ENCODE data around the gene BIRC3. TPM values are rescaled to one million over a fixed set of nuclear protein-coding genes. Genes with fewer than 3 reads are reported as not detected.
A peak's percentile ranks its signal among the peaks of the same experiment; 100 is the strongest.

The BIRC3 gene
- total RNA-seq, 2 experiments from 2014 or later = 115 to 124 TPM

- H3K4me3 ChIP-seq (ENCODE audit: low read length) = peak overlapping the region; percentile 0
- peak overlapping the region; percentile 98 for H3K27ac Mint-ChIP-seq
- peak; percentile 74 for ATAC-seq (ENCODE audit: poor library complexity)
- ChIA-PET CTCF (interaction anchor here (0.8 to 16.1 kb wide), 9 partner anchors 8 to 54 kb away, joined by 3 to 185 read pairs (median 15); partner anchors contain the start of gene BIRC2), POLR2A (interaction anchor here (0.7 to 4.2 kb wide), 8 partner anchors 7 to 145 kb away, joined by 3 to 94 read pairs (median 4); partner anchors contain the start of gene BIRC3)
- peaks cover 11% of the 10 kb centered on the region for H3K36me3 Mint-ChIP-seq (ENCODE audit: low read depth)
- peak overlapping the region; percentile 69 for H3K4me3 Mint-ChIP-seq
- no peaks in the 10 kb centered on the region for H3K27me3 Mint-ChIP-seq
- H3K4me1 Mint-ChIP-seq (ENCODE audit: low read depth) = peaks cover 60% of the 10 kb centered on the region
- peak overlapping the region; percentile 76 to 80 for H3K27ac ChIP-seq (ENCODE audit: low read depth in 1 of 2, low read length in 2 of 2)
- H3K9me3 ChIP-seq (ENCODE audit: control insufficient read depth in 1 of 2, insufficient read depth in 1 of 2, low read length in 2 of 2) = peaks cover 9 to 11% of the 10 kb centered on the region in 2 experiments
- H3K4me1 ChIP-seq (ENCODE audit: insufficient read depth, low read length) = peaks cover 54% of the 10 kb centered on the region
- no peaks in the 10 kb centered on the region for H3K36me3 ChIP-seq (ENCODE audit: insufficient read depth, low read length)
- peak in 12 of 14 experiments; percentile 37 to 82 (median 52) for DNase-seq
- H3K9me3 Mint-ChIP-seq = peaks cover 7% of the 10 kb centered on the region
- intact Hi-C loops (cut with DNase I, micrococcal nuclease) = loop anchor here in 1 of 2 experiments (1.0 to 5.0 kb wide), 3 partner anchors 10 to 55 kb away; partner anchors contain the start of genes BIRC2 and BIRC3
- H3K27me3 ChIP-seq (ENCODE audit: control insufficient read depth in 1 of 2, insufficient read depth in 2 of 2, low read length in 2 of 2) = no peaks in the 10 kb centered on the region
- TF ChIP-seq CTCF (IDR thresholded peaks at IDR 0.05) = no peak
Measured at GRCh38 chr11:102306817-102307726, 10.2 kb upstream of the BIRC3 start.

GRCh38 chr11:102307727-102308038, 9.6 kb upstream of the BIRC3 start:
- H3K4me3 ChIP-seq (ENCODE audit: low read length) = no peak overlapping the region
- Mint-ChIP-seq H3K27ac (peak overlapping the region; percentile 98), H3K9me3 (peaks cover 7% of the 10 kb centered on the region), H3K4me1 (ENCODE audit: low read depth) (peaks cover 61% of the 10 kb centered on the region), H3K4me3 (no peak overlapping the region), H3K27me3 (no peaks in the 10 kb centered on the region), H3K36me3 (ENCODE audit: low read depth) (peaks cover 11% of the 10 kb centered on the region)
- DNase-seq = no peak
- ChIA-PET CTCF (interaction anchor here (1.6 to 16.1 kb wide), 3 partner anchors 8 to 13 kb away, joined by 8 to 185 read pairs (median 23); no protein-coding TSS in a partner anchor), POLR2A (interaction anchor here (0.7 to 4.2 kb wide), 4 partner anchors 11 to 124 kb away, joined by 3 to 94 read pairs (median 32); partner anchors contain the start of gene BIRC3)
- peaks cover 4 to 7% of the 10 kb centered on the region in 2 experiments for H3K9me3 ChIP-seq (ENCODE audit: control insufficient read depth in 1 of 2, insufficient read depth in 1 of 2, low read length in 2 of 2)
- intact Hi-C loops (cut with DNase I, micrococcal nuclease) = loop anchor here in 1 of 2 experiments (5.0 kb wide), 2 partner anchors 40 to 55 kb away; partner anchors contain the start of gene BIRC2
- no peak overlapping the region for H3K27ac ChIP-seq (ENCODE audit: low read depth in 1 of 2, low read length in 2 of 2)
- TF ChIP-seq CTCF (IDR thresholded peaks at IDR 0.05) = no peak
- H3K27me3 ChIP-seq (ENCODE audit: control insufficient read depth in 1 of 2, insufficient read depth in 2 of 2, low read length in 2 of 2) = no peaks in the 10 kb centered on the region
- H3K4me1 ChIP-seq (ENCODE audit: insufficient read depth, low read length) = peaks cover 48% of the 10 kb centered on the region
- ATAC-seq (ENCODE audit: poor library complexity) = no peak
- no peaks in the 10 kb centered on the region for H3K36me3 ChIP-seq (ENCODE audit: insufficient read depth, low read length)

GRCh38 chr11:102309621-102310541, 7.4 kb upstream of the BIRC3 start:
- Mint-ChIP-seq H3K36me3 (ENCODE audit: low read depth) (no peaks in the 10 kb centered on the region), H3K27ac (no peak overlapping the region), H3K4me1 (ENCODE audit: low read depth) (peaks cover 64% of the 10 kb centered on the region), H3K4me3 (peak overlapping the region; percentile 22), H3K27me3 (no peaks in the 10 kb centered on the region), H3K9me3 (no peaks in the 10 kb centered on the region)
- Histone ChIP-seq H3K4me1 (ENCODE audit: insufficient read depth, low read length) (peaks cover 46% of the 10 kb centered on the region), H3K27me3 (ENCODE audit: control insufficient read depth in 1 of 2, insufficient read depth in 2 of 2, low read length in 2 of 2) (no peaks in the 10 kb centered on the region), H3K36me3 (ENCODE audit: insufficient read depth, low read length) (no peaks in the 10 kb centered on the region), H3K9me3 (ENCODE audit: control insufficient read depth in 1 of 2, insufficient read depth in 1 of 2, low read length in 2 of 2) (no peaks in the 10 kb centered on the region), H3K27ac (ENCODE audit: low read depth in 1 of 2, low read length in 2 of 2) (no peak overlapping the region), H3K4me3 (ENCODE audit: low read length) (no peak overlapping the region)
- ATAC-seq (ENCODE audit: poor library complexity) (no peak), DNase-seq (no peak)
- TF ChIP-seq CTCF (IDR thresholded peaks at IDR 0.05) = no peak
- ChIA-PET CTCF (interaction anchor here (1.4 to 16.1 kb wide), 2 partner anchors 11 to 15 kb away, joined by 4 to 185 read pairs; no protein-coding TSS in a partner anchor), POLR2A (interaction anchor here (1.4 to 2.6 kb wide), 2 partner anchors 10 to 16 kb away, joined by 4 to 9 read pairs; no protein-coding TSS in a partner anchor)
- intact Hi-C loops (cut with DNase I, micrococcal nuclease) = loop anchor here in 1 of 2 experiments (5.0 kb wide), 2 partner anchors 37 to 52 kb away; partner anchors contain the start of gene BIRC2

Measured in CD4-positive, alpha-beta T cell (primary cell).